Activated CD8-positive, alpha-beta T cell treated with anti-CD3 and anti-CD28 coated beads for 36 hours (primary cell): ENCODE results near the gene LRRC56. TPM values are rescaled to one million over a fixed set of nuclear protein-coding genes. Genes with fewer than 3 reads are reported as not detected.

ENCODE experiments used
- ATAC-seq: fragments of 200-7000 bp; cut with Tn5 transposase; one replicate; pipeline ENCODE4 v1.10.0; 2021; ENCODE audit warnings: mild to moderate bottlenecking, moderate library complexity
- CTCF ChIA-PET: fragments of 350-600 bp; sonication (Branson Sonifier 250); formaldehyde crosslinking; loops from one replicate; lab custom pipeline; 2021; ENCODE audit warnings: antibody characterized with exemption; lab: Charles Lee
- POLR2A ChIA-PET: fragments of 350-600 bp; sonication (Branson Sonifier 250); formaldehyde crosslinking; loops from one replicate; lab custom pipeline; 2021; ENCODE audit warnings: antibody characterized with exemption; lab: Charles Lee
- DNase-seq: peaks from one replicate; pipeline ENCODE4 v3.0.0-alpha.2; 2020
- H3K27ac Mint-ChIP-seq: one replicate; pipeline ENCODE4 v1.8.0; 2021; ENCODE audit warnings: mild to moderate bottlenecking, mixed read lengths
- H3K27me3 Mint-ChIP-seq: one replicate; pipeline ENCODE4 v1.8.0; 2021; ENCODE audit warnings: mixed read lengths
- H3K36me3 Mint-ChIP-seq: one replicate; pipeline ENCODE4 v1.8.0; 2021; ENCODE audit warnings: low read depth, mixed read lengths
- H3K4me1 Mint-ChIP-seq: one replicate; pipeline ENCODE4 v1.8.0; 2021; ENCODE audit warnings: low read depth, mixed read lengths
- H3K4me3 Mint-ChIP-seq: one replicate; pipeline ENCODE4 v1.8.0; 2021; ENCODE audit warnings: mild to moderate bottlenecking, moderate library complexity, mixed read lengths
- H3K9me3 Mint-ChIP-seq: one replicate; pipeline ENCODE4 v1.8.0; 2021; ENCODE audit warnings: mixed read lengths
- CTCF ChIP-seq: fragments of 200-600 bp; IDR thresholded peaks from one replicate; pipeline ENCODE4 v1.8.0; 2022; ENCODE audit warnings: antibody characterized with exemption, mild to moderate bottlenecking
- intact Hi-C: fragments of 100-400 bp; cut with micrococcal nuclease; formaldehyde crosslinking; loops from one replicate; pipeline ENCODE4 v1.10.0; 2022
- total RNA-seq, 2 experiments: library from RNA; stranded (reverse); gene quantifications; one replicate each; pipeline ENCODE4 v1.2.3, GENCODE V29; 2021

LRRC56 gene
- total RNA-seq, 2 experiments from 2014 or later, result 0.67 to 0.99 TPM

GRCh38 chr11:504994-505344, 32.4 kb upstream of the LRRC56 start:
- no peaks in the 10 kb centered on the region for H3K9me3 Mint-ChIP-seq
- H3K36me3 Mint-ChIP-seq, result peaks cover 25% of the 10 kb centered on the region
- DNase-seq (no peak), ATAC-seq (no peak)
- intact Hi-C loops, result no loop called here
- ChIA-PET POLR2A (interaction anchor here (1.0 to 3.5 kb wide), 4 partner anchors 11 to 56 kb away, joined by 3 to 22 read pairs (median 6); partner anchors contain the start of gene PTDSS2), CTCF (interaction anchor here (0.7 to 6.6 kb wide), 5 partner anchors 14 to 136 kb away, joined by 3 to 51 read pairs (median 4); partner anchors contain the start of gene B4GALNT4)
- H3K4me1 Mint-ChIP-seq, result peaks cover 26% of the 10 kb centered on the region
- H3K27me3 Mint-ChIP-seq, result no peaks in the 10 kb centered on the region
- H3K4me3 Mint-ChIP-seq, result peak overlapping the region; percentile 94
- TF ChIP-seq CTCF, result no peak
- H3K27ac Mint-ChIP-seq, result peak overlapping the region; percentile 30

- peaks cover 24% of the 10 kb centered on the region for H3K4me1 Mint-ChIP-seq
- H3K4me3 Mint-ChIP-seq, result peak overlapping the region; percentile 94
- peak; percentile 97 for DNase-seq
- H3K27ac Mint-ChIP-seq, result peak overlapping the region; percentile 99
- intact Hi-C loops, result no loop called here
- CTCF ChIA-PET, result interaction anchor here (0.7 to 6.6 kb wide), 7 partner anchors 13 to 221 kb away, joined by 3 to 51 read pairs (median 4); no protein-coding TSS in a partner anchor
- H3K36me3 Mint-ChIP-seq, result peaks cover 24% of the 10 kb centered on the region
- no peaks in the 10 kb centered on the region for H3K9me3 Mint-ChIP-seq
- no peaks in the 10 kb centered on the region for H3K27me3 Mint-ChIP-seq
- POLR2A ChIA-PET, result interaction anchor here (0.7 to 3.5 kb wide), 18 partner anchors 9 to 241 kb away, joined by 3 to 22 read pairs (median 3); partner anchors contain the start of genes PTDSS2, SIGIRR and TALDO1
- TF ChIP-seq CTCF, result no peak
- ATAC-seq, result peak; percentile 80
These were observed 30.9 kb upstream of the LRRC56 start for GRCh38 chr11:506238-506994.

GRCh38 chr11:506995-507726, 30.2 kb upstream of the LRRC56 start, which contains the start of gene RNH1:
Gene RNH1, minus strand, starts transcription at chr11:507242. Its CDS starts 5,080 bp downstream, at chr11:502162.
- H3K27ac Mint-ChIP-seq, result peak within 1 kb of the TSS; percentile 99
- H3K4me1 Mint-ChIP-seq, result peaks cover 22% of the 10 kb centered on the region
- DNase-seq (peak; percentile 99), ATAC-seq (peak; percentile 90)
- peak within 1 kb of the TSS; percentile 94 for H3K4me3 Mint-ChIP-seq
- TF ChIP-seq CTCF, result no peak
- peaks cover 24% of the 10 kb centered on the region for H3K36me3 Mint-ChIP-seq
- intact Hi-C loops, result no loop called here
- POLR2A ChIA-PET, result interaction anchor here (0.7 to 3.5 kb wide), 16 partner anchors 8 to 240 kb away, joined by 3 to 22 read pairs (median 3); partner anchors contain the start of genes PTDSS2, SIGIRR and TALDO1
- no peaks in the 10 kb centered on the region for H3K27me3 Mint-ChIP-seq
- no peaks in the 10 kb centered on the region for H3K9me3 Mint-ChIP-seq
- CTCF ChIA-PET, result interaction anchor here (0.7 to 6.6 kb wide), 6 partner anchors 12 to 220 kb away, joined by 3 to 51 read pairs (median 4); no protein-coding TSS in a partner anchor

GRCh38 chr11:507727-508515, 29.4 kb upstream of the LRRC56 start:
- intact Hi-C loops, result no loop called here
- DNase-seq (no peak), ATAC-seq (no peak)
- ChIA-PET CTCF (interaction anchor here (6.6 kb wide), 1 partner anchor 12 kb away, joined by 51 read pairs; no protein-coding TSS in a partner anchor), POLR2A (interaction anchor here (1.0 to 3.5 kb wide), 3 partner anchors 8 to 61 kb away, joined by 5 to 22 read pairs (median 6); partner anchors contain the start of gene PTDSS2)
- Mint-ChIP-seq H3K27ac (peak overlapping the region; percentile 57), H3K36me3 (peaks cover 28% of the 10 kb centered on the region), H3K9me3 (no peaks in the 10 kb centered on the region), H3K4me3 (peak overlapping the region; percentile 94), H3K27me3 (no peaks in the 10 kb centered on the region), H3K4me1 (peaks cover 19% of the 10 kb centered on the region)
- no peak for TF ChIP-seq CTCF
